Measurements from ENCODE around the gene AFAP1L1. TPM values are rescaled to one million over a fixed set of nuclear protein-coding genes. Genes with fewer than 3 reads are reported as not detected.

AFAP1L1 gene
- total and polyA plus RNA-seq, 2 experiments from 2014 or later = 1.2 to 2.3 TPM

DNA sequence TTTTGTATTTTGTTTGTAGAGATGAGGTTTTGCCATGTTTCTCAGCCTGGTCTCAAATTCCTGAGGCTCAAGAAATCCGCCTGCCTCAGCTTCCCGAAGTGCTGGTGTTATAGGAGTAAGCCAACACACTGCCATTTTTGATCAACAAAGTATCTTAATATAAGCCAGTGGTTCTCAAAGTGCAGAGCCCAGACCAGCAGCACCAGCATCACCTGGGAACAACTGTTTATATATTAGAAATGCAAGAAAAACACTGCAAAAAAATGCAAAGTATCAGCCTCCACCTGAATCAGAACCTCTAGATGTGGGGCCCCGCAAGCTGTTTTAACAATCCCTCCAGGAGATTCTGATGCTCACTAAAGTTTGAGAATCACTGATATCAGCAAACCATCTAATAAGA is 101.3 kb downstream of the AFAP1L1 start:
- Histone ChIP-seq H4K20me1 (ENCODE audit: insufficient read depth, poor library complexity, severe bottlenecking) (no peaks in the 10 kb centered on the region), H2AFZ (no peak overlapping the region), H3K79me2 (no peaks in the 10 kb centered on the region), H3K4me1 (ENCODE audit: insufficient read depth) (no peaks in the 10 kb centered on the region), H3K4me2 (no peak overlapping the region), H3K27ac (no peak overlapping the region), H3K9me3 (ENCODE audit: low read depth) (no peaks in the 10 kb centered on the region), H3K36me3 (replicated peaks; ENCODE audit: insufficient read depth, low read depth) (no peaks in the 10 kb centered on the region), H3K9me2 (replicated peaks; ENCODE audit: insufficient read depth) (no peaks in the 10 kb centered on the region), H3K27me3 (no peaks in the 10 kb centered on the region), H3K4me3 (no peak overlapping the region)
- no peak for DNase-seq (ENCODE audit: low spot score)
- TF ChIP-seq EZH2 (IDR thresholded peaks at IDR 0.05; ENCODE audit: borderline replicate concordance) (no peak), EZH2phosphoT487 (IDR thresholded peaks at IDR 0.05; ENCODE audit: low read depth, severe bottlenecking, unreplicated experiment) (no peak)
- TF ChIP-seq, protein P1, sequence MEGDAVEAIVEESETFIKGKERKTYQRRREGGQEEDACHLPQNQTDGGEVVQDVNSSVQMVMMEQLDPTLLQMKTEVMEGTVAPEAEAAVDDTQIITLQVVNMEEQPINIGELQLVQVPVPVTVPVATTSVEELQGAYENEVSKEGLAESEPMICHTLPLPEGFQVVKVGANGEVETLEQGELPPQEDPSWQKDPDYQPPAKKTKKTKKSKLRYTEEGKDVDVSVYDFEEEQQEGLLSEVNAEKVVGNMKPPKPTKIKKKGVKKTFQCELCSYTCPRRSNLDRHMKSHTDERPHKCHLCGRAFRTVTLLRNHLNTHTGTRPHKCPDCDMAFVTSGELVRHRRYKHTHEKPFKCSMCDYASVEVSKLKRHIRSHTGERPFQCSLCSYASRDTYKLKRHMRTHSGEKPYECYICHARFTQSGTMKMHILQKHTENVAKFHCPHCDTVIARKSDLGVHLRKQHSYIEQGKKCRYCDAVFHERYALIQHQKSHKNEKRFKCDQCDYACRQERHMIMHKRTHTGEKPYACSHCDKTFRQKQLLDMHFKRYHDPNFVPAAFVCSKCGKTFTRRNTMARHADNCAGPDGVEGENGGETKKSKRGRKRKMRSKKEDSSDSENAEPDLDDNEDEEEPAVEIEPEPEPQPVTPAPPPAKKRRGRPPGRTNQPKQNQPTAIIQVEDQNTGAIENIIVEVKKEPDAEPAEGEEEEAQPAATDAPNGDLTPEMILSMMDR (IDR thresholded peaks at IDR 0.05; ENCODE audit: poor library complexity) = no peak
- 94% methylated on average over 3 of the region's 3 CpGs for WGBS (ENCODE audit: low lambda C conversion rate, missing lambda C conversion rate)

DNA sequence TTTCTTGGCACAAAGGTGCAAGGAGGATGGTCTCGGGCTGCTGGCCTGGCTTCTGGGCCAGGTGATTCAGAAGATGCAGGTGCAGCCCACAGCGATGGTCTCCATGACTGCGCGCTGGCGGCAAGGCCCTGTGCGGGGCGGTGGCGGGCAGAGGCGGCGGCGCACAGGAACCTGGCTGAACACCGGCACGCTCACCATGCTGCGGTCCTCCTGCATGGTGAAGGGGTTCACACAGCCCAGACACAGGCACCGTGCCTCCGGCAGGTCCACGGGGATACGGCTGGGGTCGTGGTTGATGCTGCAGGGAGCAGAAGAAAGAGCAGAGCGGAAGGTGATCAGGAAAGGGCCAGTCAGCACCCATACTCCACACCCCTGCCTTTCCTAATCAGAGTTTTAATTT is 102.6 kb downstream of the AFAP1L1 start:
- no peaks in the 10 kb centered on the region for H3K36me3 ChIP-seq (replicated peaks; ENCODE audit: insufficient read depth, low read depth)
- no peak overlapping the region for H2AFZ ChIP-seq
- no peaks in the 10 kb centered on the region for H3K27me3 ChIP-seq
- TF ChIP-seq EZH2phosphoT487 (IDR thresholded peaks at IDR 0.05; ENCODE audit: low read depth, severe bottlenecking, unreplicated experiment) (no peak), EZH2 (IDR thresholded peaks at IDR 0.05; ENCODE audit: borderline replicate concordance) (no peak)
- TF ChIP-seq, protein P1 (IDR thresholded peaks at IDR 0.05; ENCODE audit: poor library complexity) = no peak
- no peaks in the 10 kb centered on the region for H3K79me2 ChIP-seq
- WGBS (ENCODE audit: low lambda C conversion rate, missing lambda C conversion rate) = 97% methylated on average over 20 of the region's 20 CpGs
- no peaks in the 10 kb centered on the region for H3K9me2 ChIP-seq (replicated peaks; ENCODE audit: insufficient read depth)
- H3K4me2 ChIP-seq = no peak overlapping the region
- DNase-seq (ENCODE audit: low spot score) = no peak
- H3K4me3 ChIP-seq = no peak overlapping the region
- no peaks in the 10 kb centered on the region for H3K4me1 ChIP-seq (ENCODE audit: insufficient read depth)
- no peak overlapping the region for H3K27ac ChIP-seq
- H3K9me3 ChIP-seq (ENCODE audit: low read depth) = no peaks in the 10 kb centered on the region
- no peaks in the 10 kb centered on the region for H4K20me1 ChIP-seq (ENCODE audit: insufficient read depth, poor library complexity, severe bottlenecking)

DNA sequence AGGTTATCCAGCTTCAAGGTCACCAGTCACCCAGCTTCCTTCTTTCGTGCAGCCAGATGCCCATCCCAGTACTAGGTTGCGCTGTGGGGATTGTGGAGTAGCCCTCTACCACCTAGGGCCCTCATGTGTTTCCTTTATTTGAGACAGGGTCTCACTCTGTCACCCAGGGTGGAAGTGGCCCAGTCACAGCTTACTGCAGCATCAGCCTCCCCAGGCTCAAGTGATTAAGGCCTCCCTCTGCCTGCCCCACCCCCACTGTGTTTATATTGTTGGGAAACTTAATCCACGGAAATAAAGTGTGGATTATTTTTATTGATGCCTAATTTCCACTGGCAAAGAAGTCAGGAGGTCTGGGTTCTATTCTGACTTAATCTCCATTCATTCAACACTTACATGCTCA is 103.1 kb downstream of the AFAP1L1 start:
- H3K4me2 ChIP-seq = no peak overlapping the region
- no peaks in the 10 kb centered on the region for H3K79me2 ChIP-seq
- H4K20me1 ChIP-seq (ENCODE audit: insufficient read depth, poor library complexity, severe bottlenecking) = no peaks in the 10 kb centered on the region
- no peak for DNase-seq (ENCODE audit: low spot score)
- no peaks in the 10 kb centered on the region for H3K4me1 ChIP-seq (ENCODE audit: insufficient read depth)
- H3K9me3 ChIP-seq (ENCODE audit: low read depth) = no peaks in the 10 kb centered on the region
- no peaks in the 10 kb centered on the region for H3K27me3 ChIP-seq
- H2AFZ ChIP-seq = no peak overlapping the region
- H3K9me2 ChIP-seq (replicated peaks; ENCODE audit: insufficient read depth) = no peaks in the 10 kb centered on the region
- TF ChIP-seq, protein P1 (IDR thresholded peaks at IDR 0.05; ENCODE audit: poor library complexity) = no peak
- H3K4me3 ChIP-seq = no peak overlapping the region
- WGBS (ENCODE audit: low lambda C conversion rate, missing lambda C conversion rate) = 75% methylated on average over 3 of the region's 3 CpGs
- no peak overlapping the region for H3K27ac ChIP-seq
- H3K36me3 ChIP-seq (replicated peaks; ENCODE audit: insufficient read depth, low read depth) = no peaks in the 10 kb centered on the region

DNA sequence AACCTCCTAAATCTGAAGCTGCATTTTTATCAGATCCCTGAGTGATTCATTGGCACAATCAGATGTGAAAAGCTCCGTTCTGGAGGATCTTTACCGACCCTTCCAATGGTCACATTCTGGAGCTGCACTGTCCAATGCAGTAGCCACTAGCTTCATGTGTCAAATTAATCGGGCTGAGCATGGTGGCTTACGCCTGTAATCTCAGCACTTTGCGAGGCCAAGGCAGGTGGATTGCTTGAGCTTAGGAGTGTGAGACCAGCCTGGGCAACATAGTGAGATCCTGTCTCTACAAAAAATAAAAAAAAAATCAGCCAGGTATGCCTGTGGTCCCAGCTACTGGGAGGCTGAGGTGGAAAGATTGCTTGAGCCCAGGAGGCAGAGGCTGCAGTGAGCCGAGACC is 103.8 kb downstream of the AFAP1L1 start:
- Histone ChIP-seq H3K79me2 (no peaks in the 10 kb centered on the region), H3K27ac (no peak overlapping the region), H3K4me3 (no peak overlapping the region), H3K4me1 (ENCODE audit: insufficient read depth) (no peaks in the 10 kb centered on the region), H3K9me3 (ENCODE audit: low read depth) (no peaks in the 10 kb centered on the region), H2AFZ (no peak overlapping the region), H3K36me3 (replicated peaks; ENCODE audit: insufficient read depth, low read depth) (no peaks in the 10 kb centered on the region), H3K27me3 (no peaks in the 10 kb centered on the region), H3K9me2 (replicated peaks; ENCODE audit: insufficient read depth) (no peaks in the 10 kb centered on the region), H3K4me2 (no peak overlapping the region), H4K20me1 (ENCODE audit: insufficient read depth, poor library complexity, severe bottlenecking) (no peaks in the 10 kb centered on the region)
- TF ChIP-seq, protein P1 (IDR thresholded peaks at IDR 0.05; ENCODE audit: poor library complexity) = no peak
- TF ChIP-seq EZH2phosphoT487 (IDR thresholded peaks at IDR 0.05; ENCODE audit: low read depth, severe bottlenecking, unreplicated experiment) = no peak
- TF ChIP-seq EZH2 (IDR thresholded peaks at IDR 0.05; ENCODE audit: borderline replicate concordance) = no peak
- no peak for DNase-seq (ENCODE audit: low spot score)
- WGBS (ENCODE audit: low lambda C conversion rate, missing lambda C conversion rate) = 89% methylated on average over 6 of the region's 6 CpGs
